HEK293T (cell line): ENCODE data around the gene CASTOR1.

Experiments
- ARNT ChIP-seq: fragments of 450-650 bp; IDR thresholded peaks from 2 replicates; pipeline ENCODE4 v1.6.1; 2017; ENCODE audit warnings: mild to moderate bottlenecking
- BHLHE40 ChIP-seq: fragments of 450-650 bp; IDR thresholded peaks from 2 replicates; pipeline ENCODE4 v1.6.1; 2016; ENCODE audit warnings: mild to moderate bottlenecking, moderate library complexity, borderline replicate concordance
- CTBP1 ChIP-seq: fragments of 450-650 bp; IDR thresholded peaks from 2 replicates; pipeline ENCODE4 v1.6.1; 2016; ENCODE audit warnings: borderline replicate concordance
- ELF4 ChIP-seq: fragments of 450-650 bp; IDR thresholded peaks from 2 replicates; pipeline ENCODE4 v1.6.1; 2017; ENCODE audit warnings: antibody characterized with exemption
- FOXA1 ChIP-seq: fragments of 450-650 bp; IDR thresholded peaks from 2 replicates; pipeline ENCODE4 v1.6.1; 2016; ENCODE audit warnings: mild to moderate bottlenecking
- FOXK2 ChIP-seq: fragments of 450-650 bp; IDR thresholded peaks from 2 replicates; pipeline ENCODE4 v1.6.1; 2016; ENCODE audit warnings: mild to moderate bottlenecking
- FOXM1 ChIP-seq: fragments of 450-650 bp; IDR thresholded peaks from 2 replicates; pipeline ENCODE4 v1.6.1; 2017; ENCODE audit warnings: mild to moderate bottlenecking, borderline replicate concordance
- L3MBTL2 ChIP-seq: fragments of 450-650 bp; conservative IDR thresholded peaks from 2 replicates; pipeline ENCODE4 v1.6.1; 2016; ENCODE audit warnings: mild to moderate bottlenecking
- NFRKB ChIP-seq: fragments of 450-650 bp; IDR thresholded peaks from 2 replicates; pipeline ENCODE4 v1.6.1; 2016; ENCODE audit warnings: mild to moderate bottlenecking, moderate library complexity
- PKNOX1 ChIP-seq: fragments of 450-650 bp; IDR thresholded peaks from 2 replicates; pipeline ENCODE4 v1.6.1; 2016
- SP1 ChIP-seq: fragments of 450-650 bp; IDR thresholded peaks from 2 replicates; pipeline ENCODE4 v1.6.1; 2017
- SUZ12 ChIP-seq: fragments of 450-650 bp; IDR thresholded peaks from 2 replicates; pipeline ENCODE4 v1.6.1; 2016; ENCODE audit warnings: mild to moderate bottlenecking
- TARDBP ChIP-seq: fragments of 450-650 bp; IDR thresholded peaks from 2 replicates; pipeline ENCODE4 v1.6.1; 2016
- ZNF384 ChIP-seq: fragments of 450-650 bp; IDR thresholded peaks from 2 replicates; pipeline ENCODE4 v1.6.1; 2016

GRCh38 chr22:30245181-30245984 lies 43.9 kb downstream of the CASTOR1 start:
- TF ChIP-seq FOXM1 (no peak), ARNT (no peak), TARDBP (no peak), BHLHE40 (no peak), ELF4 (no peak), L3MBTL2 (no peak), FOXA1 (no peak), SUZ12 (no peak), SP1 (no peak), PKNOX1 (no peak), CTBP1 (no peak), FOXK2 (no peak), ZNF384 (no peak), NFRKB (no peak)
